ENCODE results near the gene NDOR1. TPM values are rescaled to one million over a fixed set of nuclear protein-coding genes. Genes with fewer than 3 reads are reported as not detected.

NDOR1 gene
- total RNA-seq, 4 donors from 2014 or later, result 9.4 to 20.1 (median 14.3) TPM

DNA sequence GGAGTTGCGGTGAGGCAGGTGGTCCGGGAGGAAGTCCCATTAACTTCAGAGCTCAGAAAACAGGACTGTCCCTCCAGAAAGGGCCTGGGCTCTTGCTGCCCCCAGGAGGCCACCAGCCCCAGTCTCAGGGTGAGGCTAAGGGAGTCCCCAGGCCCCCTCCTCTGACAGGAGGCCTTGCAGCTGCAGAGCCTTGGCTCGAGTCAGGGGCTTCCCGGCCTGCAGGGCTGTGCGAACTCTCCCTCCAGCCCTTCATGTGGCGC lies 42.3 kb downstream of the NDOR1 start:
- DNase-seq (ENCODE audit: low spot score in 2 of 2), result no peak
- Histone ChIP-seq H3K9me3 (no peaks in the 10 kb centered on the region), H3K4me1 (peaks cover 0 to 31% (median 3%) of the 10 kb centered on the region in 4 donors), H3K36me3 (peaks cover 0 to 11% (median 3%) of the 10 kb centered on the region in 3 donors), H3K4me3 (no peak overlapping the region), H3K27me3 (no peaks in the 10 kb centered on the region), H3K27ac (no peak overlapping the region)
- 85 to 86% methylated on average over 5 to 6 of the region's 6 CpGs for WGBS, 2 donors
- TF ChIP-seq EP300 (IDR thresholded peaks at IDR 0.05) (no peak), POLR2A (IDR thresholded peaks at IDR 0.05) (no peak)
- TF ChIP-seq, protein P1, sequence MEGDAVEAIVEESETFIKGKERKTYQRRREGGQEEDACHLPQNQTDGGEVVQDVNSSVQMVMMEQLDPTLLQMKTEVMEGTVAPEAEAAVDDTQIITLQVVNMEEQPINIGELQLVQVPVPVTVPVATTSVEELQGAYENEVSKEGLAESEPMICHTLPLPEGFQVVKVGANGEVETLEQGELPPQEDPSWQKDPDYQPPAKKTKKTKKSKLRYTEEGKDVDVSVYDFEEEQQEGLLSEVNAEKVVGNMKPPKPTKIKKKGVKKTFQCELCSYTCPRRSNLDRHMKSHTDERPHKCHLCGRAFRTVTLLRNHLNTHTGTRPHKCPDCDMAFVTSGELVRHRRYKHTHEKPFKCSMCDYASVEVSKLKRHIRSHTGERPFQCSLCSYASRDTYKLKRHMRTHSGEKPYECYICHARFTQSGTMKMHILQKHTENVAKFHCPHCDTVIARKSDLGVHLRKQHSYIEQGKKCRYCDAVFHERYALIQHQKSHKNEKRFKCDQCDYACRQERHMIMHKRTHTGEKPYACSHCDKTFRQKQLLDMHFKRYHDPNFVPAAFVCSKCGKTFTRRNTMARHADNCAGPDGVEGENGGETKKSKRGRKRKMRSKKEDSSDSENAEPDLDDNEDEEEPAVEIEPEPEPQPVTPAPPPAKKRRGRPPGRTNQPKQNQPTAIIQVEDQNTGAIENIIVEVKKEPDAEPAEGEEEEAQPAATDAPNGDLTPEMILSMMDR (IDR thresholded peaks at IDR 0.05), result no peak

DNA sequence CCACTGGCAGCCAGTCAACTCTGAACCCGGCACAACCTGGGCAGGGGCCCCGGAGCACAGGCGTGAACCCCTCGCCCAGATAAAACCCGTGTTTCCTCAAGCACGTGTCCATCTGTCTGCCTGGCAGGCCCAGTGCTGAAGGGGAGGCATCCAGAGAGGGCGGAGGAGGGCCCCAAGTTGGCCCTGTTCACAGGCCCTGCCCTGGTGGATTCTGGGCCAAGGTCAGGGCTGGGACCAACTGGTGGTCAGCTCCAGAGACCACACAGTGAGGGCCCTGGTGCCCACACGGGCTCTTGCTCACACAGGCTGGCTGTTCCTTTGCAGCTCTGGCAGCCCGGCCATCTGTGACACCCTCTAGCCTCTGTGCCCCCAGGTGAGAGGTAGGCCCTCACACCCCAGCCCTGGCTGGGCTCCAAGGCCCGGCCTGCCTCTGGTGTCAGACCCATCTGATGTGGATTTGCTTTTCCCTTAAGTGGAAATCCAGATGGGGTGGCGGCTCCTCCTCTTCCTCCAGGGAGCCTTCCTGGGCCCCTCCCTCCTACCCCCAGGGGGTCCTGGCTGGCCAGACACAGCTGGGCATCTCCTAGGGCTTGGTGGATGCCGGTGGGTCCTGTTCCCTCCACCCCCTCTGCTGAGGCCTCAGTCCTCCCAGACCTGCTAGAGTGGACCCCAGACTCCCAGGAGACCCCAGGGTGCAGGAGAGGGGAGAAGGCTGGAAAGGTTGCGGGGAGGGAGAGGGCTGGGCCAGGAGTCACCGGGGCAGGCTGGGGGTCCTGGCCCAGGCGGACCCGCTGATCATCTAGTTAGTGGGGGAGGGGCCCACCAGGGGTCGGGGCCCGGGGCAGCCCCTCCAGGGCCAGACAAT lies 45.1 kb downstream of the NDOR1 start:
- 62 to 63% methylated on average over 10 to 15 of the region's 18 CpGs for WGBS, 2 donors

DNA sequence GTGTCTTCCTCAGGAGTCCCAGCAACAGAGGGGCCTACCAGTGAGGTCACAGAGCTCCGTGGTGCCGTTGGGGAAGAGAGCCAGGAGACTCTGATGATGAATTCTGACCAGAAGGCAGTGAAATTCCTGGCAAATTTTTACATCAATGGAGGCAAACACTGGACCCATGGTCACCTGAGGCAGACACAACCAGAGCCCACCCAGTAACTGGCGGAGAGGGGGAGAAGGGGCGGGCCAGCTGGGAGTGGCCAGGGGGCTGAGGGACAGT lies 45.6 kb downstream of the NDOR1 start, which contains the start of gene STPG3:
Gene STPG3 (plus strand): TSS at position 93 of the 268 bp plus-strand sequence. CDS start 1 bp downstream, at position 94.
- DNase-seq (ENCODE audit: low spot score in 2 of 2), result no peak
- Histone ChIP-seq H3K4me3 (no peak within 1 kb of the TSS), H3K9me3 (no peaks in the 10 kb centered on the region), H3K27ac (no peak within 1 kb of the TSS), H3K27me3 (no peaks in the 10 kb centered on the region), H3K36me3 (peaks cover 0 to under 1% (median 0%) of the 10 kb centered on the region in 3 donors), H3K4me1 (peaks cover 0 to 26% (median 14%) of the 10 kb centered on the region in 4 donors)
- 51 to 62% methylated on average over 4 of the region's 4 CpGs for WGBS, 2 donors
- no peak for TF ChIP-seq POLR2A (IDR thresholded peaks at IDR 0.05)
- no peak for TF ChIP-seq EP300 (IDR thresholded peaks at IDR 0.05)
- TF ChIP-seq, protein P1 (IDR thresholded peaks at IDR 0.05), result no peak

More for the DNA sequence above, 45.1 kb downstream of the NDOR1 start:
- Histone ChIP-seq H3K9me3 (no peaks in the 10 kb centered on the region), H3K36me3 (no peaks in the 10 kb centered on the region), H3K4me3 (no peak overlapping the region), H3K4me1 (peaks cover 0 to 21% (median 9%) of the 10 kb centered on the region in 4 donors), H3K27me3 (no peaks in the 10 kb centered on the region), H3K27ac (no peak overlapping the region)
- no peak for DNase-seq (ENCODE audit: low spot score in 2 of 2)
- TF ChIP-seq EP300 (IDR thresholded peaks at IDR 0.05), result no peak
- TF ChIP-seq, protein P1 (IDR thresholded peaks at IDR 0.05), result no peak
- no peak for TF ChIP-seq POLR2A (IDR thresholded peaks at IDR 0.05)

DNA sequence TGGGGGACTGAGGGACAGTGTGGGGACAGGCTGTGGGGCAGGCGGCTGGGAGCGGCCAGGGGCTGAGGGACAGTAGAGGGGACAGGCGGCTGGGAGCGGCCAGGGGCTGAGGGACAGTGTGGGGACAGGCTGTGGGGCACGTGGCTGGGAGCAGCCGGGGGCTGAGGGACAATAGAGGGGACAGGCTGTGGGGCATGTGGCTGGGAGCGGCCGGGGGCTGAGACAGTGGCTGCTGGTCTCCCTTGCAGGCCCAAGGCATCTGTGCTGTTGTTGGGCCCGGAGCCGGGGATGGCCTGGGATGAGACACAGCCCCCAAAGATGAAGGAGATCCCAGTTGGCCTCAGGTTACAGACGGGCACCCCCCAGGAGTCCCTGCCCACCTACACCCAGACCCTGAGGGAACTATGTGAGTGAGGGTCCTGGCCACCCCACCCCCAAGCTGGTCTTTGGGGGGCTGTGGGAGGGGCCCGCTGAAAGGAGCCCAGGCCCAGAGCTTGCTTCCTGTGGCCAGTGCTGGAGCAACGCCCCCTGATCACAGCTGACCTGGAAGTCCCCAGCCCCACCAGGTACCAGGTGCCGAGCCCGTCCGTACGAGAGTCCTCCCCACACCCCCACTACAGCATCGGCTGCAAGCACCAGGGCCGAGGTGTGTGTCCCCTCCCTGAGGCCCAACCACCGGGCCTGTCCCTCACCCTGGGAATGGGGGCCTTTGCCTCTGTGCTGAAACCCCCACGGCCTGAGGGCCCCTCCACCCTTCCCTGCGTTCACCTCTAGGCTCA lies 46.2 kb downstream of the NDOR1 start:
- 76 to 84% methylated on average over 20 to 21 of the region's 22 CpGs for WGBS, 2 donors
- H3K9me3 ChIP-seq, result no peaks in the 10 kb centered on the region
- peaks cover 0 to 31% (median 19%) of the 10 kb centered on the region in 4 donors for H3K4me1 ChIP-seq
- no peak overlapping the region for H3K27ac ChIP-seq
- no peaks in the 10 kb centered on the region for H3K27me3 ChIP-seq
- no peak overlapping the region for H3K4me3 ChIP-seq
- peaks cover 0 to 6% (median 0%) of the 10 kb centered on the region in 3 donors for H3K36me3 ChIP-seq
- TF ChIP-seq, protein P1 (IDR thresholded peaks at IDR 0.05), result no peak
- TF ChIP-seq POLR2A (IDR thresholded peaks at IDR 0.05), result no peak
- no peak for TF ChIP-seq EP300 (IDR thresholded peaks at IDR 0.05)
- no peak for DNase-seq (ENCODE audit: low spot score in 2 of 2)
